GM12891 (cell line): Measurements from ENCODE around the gene IMPG1. TPM values are rescaled to one million over a fixed set of nuclear protein-coding genes. Genes with fewer than 3 reads are reported as not detected.

Experiments used
- DNase-seq: peaks from one replicate; pipeline ENCODE4 v3.0.0; 2011; ENCODE audit warnings: low spot score; ENCODE audit not compliant: insufficient read length
- FAIRE-seq: peaks from 2 replicates; lab custom pipeline; 2011; peaks lifted over from hg19 to GRCh38; lab: Jason Lieb, UNC
- PAX5 ChIP-seq: IDR thresholded peaks from 2 replicates; pipeline ENCODE4 v1.6.1; 2011; ENCODE audit warnings: low read length, moderate library complexity, mild to moderate bottlenecking; ENCODE audit not compliant: insufficient read depth, severe bottlenecking
- POLR2A ChIP-seq: IDR thresholded peaks from 2 replicates; pipeline ENCODE4 v1.6.1; 2011; ENCODE audit warnings: low read depth, low read length, control low read depth
- POLR2AphosphoS5 ChIP-seq: IDR thresholded peaks from 2 replicates; pipeline ENCODE4 v1.6.1; 2011; ENCODE audit warnings: low read depth, low read length, control low read depth
- POU2F2 ChIP-seq: IDR thresholded peaks from 2 replicates; pipeline ENCODE4 v1.6.1; 2011; ENCODE audit warnings: low read depth, mild to moderate bottlenecking, control low read depth, low read length, moderate library complexity
- SPI1 ChIP-seq: IDR thresholded peaks from 2 replicates; pipeline ENCODE4 v1.6.1; 2011; ENCODE audit warnings: low read depth, low read length, control low read depth
- TAF1 ChIP-seq: IDR thresholded peaks from 2 replicates; pipeline ENCODE4 v1.6.1; 2011; ENCODE audit warnings: low read depth, low read length, control low read depth
- polyA plus RNA-seq: library from polyadenylated mRNA; unstranded; fragments of >200 nt; gene quantifications from one replicate; pipeline ENCODE4 v1.2.1, GENCODE V29; 2012; ENCODE audit warnings: low read depth, missing spikeins, inconsistent platforms; ENCODE audit not compliant: missing spikeins

Gene IMPG1
- polyA plus RNA-seq, result not detected

DNA sequence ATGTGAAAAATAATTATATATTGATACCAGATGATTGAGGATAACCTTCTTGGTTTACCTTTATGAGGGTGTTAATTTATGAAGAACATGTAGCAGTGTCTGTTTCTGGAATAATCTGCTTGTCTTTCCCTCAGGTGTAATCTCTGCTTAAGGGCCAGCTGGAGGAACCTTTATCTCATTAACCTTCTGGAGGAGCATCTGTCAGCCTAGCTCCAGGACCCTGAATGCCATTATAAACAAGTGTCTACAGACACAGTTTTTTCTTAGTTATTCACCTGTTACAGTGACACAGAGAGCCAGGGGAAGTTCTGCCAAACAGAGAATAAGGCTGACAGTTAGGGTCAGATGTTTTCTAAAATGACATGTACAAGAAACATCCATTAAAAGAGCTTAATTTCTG is at the start of gene IMPG1:
IMPG1 (minus strand) TSS at position 101 of the 400 bp plus-strand sequence. CDS start 174 bp downstream, outside the sequence.
- FAIRE-seq, result no peak
- TF ChIP-seq POLR2AphosphoS5 (no peak), POU2F2 (no peak), SPI1 (no peak), TAF1 (no peak), POLR2A (no peak), PAX5 (no peak)
- DNase-seq, result no peak

- no peak for TF ChIP-seq SPI1
- TF ChIP-seq POU2F2, result no peak
- TF ChIP-seq POLR2AphosphoS5, result no peak
- TF ChIP-seq POLR2A, result no peak
- no peak for TF ChIP-seq TAF1
- TF ChIP-seq PAX5, result no peak
- no peak for DNase-seq
- FAIRE-seq, result no peak
These were observed 47.8 kb upstream of the IMPG1 start for GRCh38 chr6:76120302-76120701.

GRCh38 chr6:76073281-76073680 is 819 bp upstream of the IMPG1 start:
- FAIRE-seq (no peak), DNase-seq (no peak)
- TF ChIP-seq PAX5 (no peak), POU2F2 (no peak), SPI1 (no peak), POLR2AphosphoS5 (no peak), POLR2A (no peak), TAF1 (no peak)

DNA sequence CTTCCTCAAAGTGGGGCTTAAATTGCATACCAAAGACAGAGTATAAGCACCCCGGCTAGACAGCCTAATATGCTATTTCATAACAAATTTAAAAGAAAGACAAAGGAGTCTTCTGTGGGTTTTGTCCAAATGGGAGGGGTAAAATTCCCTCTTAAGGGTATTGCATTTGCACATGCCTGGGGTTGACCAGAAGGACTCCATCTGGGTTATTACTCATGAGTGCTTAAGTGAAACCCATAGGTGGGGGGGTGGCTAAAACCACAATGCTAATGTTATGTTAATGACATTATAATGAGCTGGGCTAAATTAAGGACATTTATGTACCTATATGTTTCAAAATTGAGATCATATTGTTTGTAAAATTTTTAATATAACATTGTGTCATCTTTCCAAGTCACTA is 15.0 kb downstream of the IMPG1 start:
- no peak for DNase-seq
- no peak for FAIRE-seq
- no peak for TF ChIP-seq PAX5
- TF ChIP-seq SPI1, result no peak
- no peak for TF ChIP-seq POU2F2
- TF ChIP-seq POLR2AphosphoS5, result no peak
- TF ChIP-seq TAF1, result no peak
- TF ChIP-seq POLR2A, result no peak

DNA sequence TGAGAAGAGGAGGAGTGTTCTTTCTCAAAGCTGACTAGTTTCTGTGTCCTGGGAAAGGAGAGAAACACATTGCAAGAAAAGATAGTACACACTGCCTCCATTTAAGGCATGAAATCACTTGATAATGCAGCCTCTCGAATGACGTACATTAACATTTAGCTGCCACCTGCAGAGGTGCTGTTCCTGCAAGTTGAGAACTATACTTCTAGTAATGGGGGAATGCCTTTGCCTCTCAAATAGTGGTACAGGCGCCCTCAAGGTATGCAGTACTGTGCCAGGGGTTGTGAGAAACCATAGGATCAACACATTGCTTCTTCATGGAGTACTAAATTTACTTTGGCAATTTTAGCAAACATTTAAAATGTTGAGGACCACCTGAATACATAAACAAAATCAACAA is 20.1 kb downstream of the IMPG1 start:
- DNase-seq (no peak), FAIRE-seq (no peak)
- TF ChIP-seq POU2F2, result no peak
- TF ChIP-seq POLR2AphosphoS5, result no peak
- no peak for TF ChIP-seq POLR2A
- no peak for TF ChIP-seq TAF1
- no peak for TF ChIP-seq SPI1
- no peak for TF ChIP-seq PAX5

DNA sequence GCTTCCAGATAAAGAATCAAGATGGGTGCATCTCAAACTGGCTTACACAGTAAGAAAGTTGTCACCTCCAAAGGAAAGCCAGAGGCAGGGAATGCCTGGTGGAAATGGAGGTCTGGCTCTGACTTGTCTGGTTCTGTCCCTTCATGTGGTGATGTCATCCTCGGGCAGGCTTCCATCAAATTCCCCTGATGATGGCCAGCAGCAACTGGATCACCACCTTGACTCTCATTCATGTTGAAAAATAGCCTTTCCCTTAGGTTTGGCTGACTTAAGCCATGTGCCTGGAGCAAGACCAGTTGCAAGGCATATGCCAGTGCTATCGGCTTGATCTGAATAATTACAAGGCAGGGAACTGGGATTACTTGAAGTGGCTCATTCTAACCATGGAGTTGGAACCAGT is 28.8 kb downstream of the IMPG1 start:
- DNase-seq (no peak), FAIRE-seq (no peak)
- TF ChIP-seq POU2F2, result no peak
- no peak for TF ChIP-seq PAX5
- no peak for TF ChIP-seq SPI1
- TF ChIP-seq POLR2A, result no peak
- TF ChIP-seq TAF1, result no peak
- TF ChIP-seq POLR2AphosphoS5, result no peak

- no peak for DNase-seq
- TF ChIP-seq POLR2A (no peak), TAF1 (no peak), PAX5 (no peak), POLR2AphosphoS5 (no peak), POU2F2 (no peak), SPI1 (no peak)
- FAIRE-seq, result no peak
These were observed 36.7 kb downstream of the IMPG1 start for GRCh38 chr6:76035713-76036112.

GRCh38 chr6:76026101-76026500 is 46.4 kb downstream of the IMPG1 start:
- TF ChIP-seq POU2F2, result no peak
- no peak for TF ChIP-seq SPI1
- TF ChIP-seq TAF1, result no peak
- no peak for TF ChIP-seq POLR2AphosphoS5
- TF ChIP-seq PAX5, result no peak
- no peak for TF ChIP-seq POLR2A
- no peak for DNase-seq
- FAIRE-seq, result no peak

DNA sequence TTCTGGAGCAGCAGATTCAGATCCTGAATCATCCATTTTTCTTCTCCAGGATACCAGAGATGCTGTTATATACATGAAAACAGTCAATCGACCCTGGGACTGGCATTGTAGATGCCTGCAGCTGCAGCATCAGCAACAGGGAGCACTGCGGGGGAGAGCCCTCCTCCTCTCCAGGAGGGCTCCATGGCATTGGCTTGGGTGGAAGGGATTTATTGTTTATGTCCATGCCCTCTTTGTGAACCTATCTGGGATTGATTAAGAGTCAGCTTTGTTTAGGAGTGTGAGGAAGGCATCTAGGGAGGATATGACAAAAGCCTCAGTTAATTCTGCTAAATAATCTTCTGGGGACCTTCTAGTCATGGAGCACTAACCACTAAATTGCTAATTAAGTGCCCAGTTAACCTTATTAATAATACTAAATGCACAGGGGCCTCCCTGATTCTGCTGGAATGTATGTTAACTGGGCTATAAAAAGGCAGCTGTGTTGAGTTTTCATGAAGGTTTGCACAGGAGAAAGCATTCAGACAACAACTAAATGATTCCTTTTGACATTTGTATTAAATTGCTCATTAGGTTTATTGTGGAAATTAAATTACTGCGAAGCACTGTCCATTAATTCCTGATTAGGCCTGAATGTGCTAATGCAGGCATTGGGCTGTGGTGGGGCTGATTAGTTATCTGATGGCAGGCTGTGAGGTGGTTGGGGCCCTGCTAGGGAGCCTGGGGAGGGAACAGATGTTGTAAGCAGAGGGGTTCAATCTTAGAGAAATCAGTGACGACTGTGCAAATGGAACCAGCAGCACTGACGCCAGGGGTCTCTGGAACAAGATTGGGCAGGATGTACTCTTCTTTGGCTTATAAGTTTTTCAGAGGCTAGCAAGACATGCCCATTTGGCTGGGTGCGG is 57.6 kb downstream of the IMPG1 start:
- FAIRE-seq, result no peak
- DNase-seq, result no peak
- TF ChIP-seq POLR2AphosphoS5, result no peak
- no peak for TF ChIP-seq SPI1
- no peak for TF ChIP-seq TAF1
- TF ChIP-seq POU2F2, result no peak
- no peak for TF ChIP-seq POLR2A
- no peak for TF ChIP-seq PAX5
